ENCODE measurements around the gene GPR21.

Gene GPR21

GRCh38 chr9:123040801-123041200, 7.3 kb downstream of the GPR21 start:
- TF ChIP-seq CTCF (conservative IDR thresholded peaks at IDR 0.05; ENCODE audit: low read length) (no peak), EZH2phosphoT487 (IDR thresholded peaks at IDR 0.05; ENCODE audit: borderline replicate concordance) (no peak)
- no peak overlapping the region for H2AFZ ChIP-seq (ENCODE audit: low read length)
- no peaks in the 10 kb centered on the region for H3K27me3 ChIP-seq (ENCODE audit: insufficient read depth, low read length, poor library complexity, severe bottlenecking)
- no peaks in the 10 kb centered on the region for H4K20me1 ChIP-seq (ENCODE audit: insufficient read depth, low read length, poor library complexity, severe bottlenecking)
- no peaks in the 10 kb centered on the region for H3K9me3 ChIP-seq (ENCODE audit: insufficient read depth, low read depth, low read length)
- H3K4me1 ChIP-seq (ENCODE audit: insufficient read depth, low read length, poor library complexity, severe bottlenecking), result peaks cover 21% of the 10 kb centered on the region
- H3K9ac ChIP-seq (ENCODE audit: low read depth, low read length, poor library complexity, severe bottlenecking), result no peak overlapping the region
- no peaks in the 10 kb centered on the region for H3K79me2 ChIP-seq (ENCODE audit: insufficient read depth, low read length)
- no peak overlapping the region for H3K4me2 ChIP-seq (ENCODE audit: low read depth, low read length, poor library complexity, severe bottlenecking)
- H3K36me3 ChIP-seq (ENCODE audit: insufficient read depth, low read length), result peaks cover 7% of the 10 kb centered on the region; the same call in 1 of the 2 replicates
- H3K9me2 ChIP-seq (replicated peaks; ENCODE audit: low read depth, low read length), result no peaks in the 10 kb centered on the region
- H3F3A ChIP-seq (ENCODE audit: low read depth), result no peaks in the 10 kb centered on the region
- no peak overlapping the region for H3K4me3 ChIP-seq (ENCODE audit: low read length, poor library complexity, severe bottlenecking)

- Histone ChIP-seq H3K4me3 (ENCODE audit: low read length, poor library complexity, severe bottlenecking) (no peak overlapping the region), H3K4me2 (ENCODE audit: low read depth, low read length, poor library complexity, severe bottlenecking) (no peak overlapping the region), H3K36me3 (ENCODE audit: insufficient read depth, low read length) (peaks cover 7% of the 10 kb centered on the region; the same call in 1 of the 2 replicates), H3K27me3 (ENCODE audit: insufficient read depth, low read length, poor library complexity, severe bottlenecking) (no peaks in the 10 kb centered on the region), H3K4me1 (ENCODE audit: insufficient read depth, low read length, poor library complexity, severe bottlenecking) (peaks cover 21% of the 10 kb centered on the region), H3K9me2 (replicated peaks; ENCODE audit: low read depth, low read length) (no peaks in the 10 kb centered on the region), H3K9ac (ENCODE audit: low read depth, low read length, poor library complexity, severe bottlenecking) (no peak overlapping the region), H2AFZ (ENCODE audit: low read length) (no peak overlapping the region), H3K9me3 (ENCODE audit: insufficient read depth, low read depth, low read length) (no peaks in the 10 kb centered on the region), H3K79me2 (ENCODE audit: insufficient read depth, low read length) (no peaks in the 10 kb centered on the region), H4K20me1 (ENCODE audit: insufficient read depth, low read length, poor library complexity, severe bottlenecking) (no peaks in the 10 kb centered on the region), H3F3A (ENCODE audit: low read depth) (no peaks in the 10 kb centered on the region)
- TF ChIP-seq CTCF (conservative IDR thresholded peaks at IDR 0.05; ENCODE audit: low read length) (no peak), EZH2phosphoT487 (IDR thresholded peaks at IDR 0.05; ENCODE audit: borderline replicate concordance) (no peak)
These were observed 8.0 kb downstream of the GPR21 start for GRCh38 chr9:123041489-123041888.

GRCh38 chr9:123043081-123043939, 9.8 kb downstream of the GPR21 start:
- TF ChIP-seq CTCF (conservative IDR thresholded peaks at IDR 0.05; ENCODE audit: low read length) (no peak), EZH2phosphoT487 (IDR thresholded peaks at IDR 0.05; ENCODE audit: borderline replicate concordance) (no peak)
- no peak overlapping the region for H3K4me2 ChIP-seq (ENCODE audit: low read depth, low read length, poor library complexity, severe bottlenecking)
- H3F3A ChIP-seq (ENCODE audit: low read depth), result no peaks in the 10 kb centered on the region
- H3K4me3 ChIP-seq (ENCODE audit: low read length, poor library complexity, severe bottlenecking), result no peak overlapping the region
- H3K36me3 ChIP-seq (ENCODE audit: insufficient read depth, low read length), result peaks cover 7% of the 10 kb centered on the region; the same call in 1 of the 2 replicates
- peaks cover 12% of the 10 kb centered on the region for H3K4me1 ChIP-seq (ENCODE audit: insufficient read depth, low read length, poor library complexity, severe bottlenecking)
- no peaks in the 10 kb centered on the region for H3K27me3 ChIP-seq (ENCODE audit: insufficient read depth, low read length, poor library complexity, severe bottlenecking)
- H3K9me2 ChIP-seq (replicated peaks; ENCODE audit: low read depth, low read length), result no peaks in the 10 kb centered on the region
- no peak overlapping the region for H2AFZ ChIP-seq (ENCODE audit: low read length)
- H3K79me2 ChIP-seq (ENCODE audit: insufficient read depth, low read length), result no peaks in the 10 kb centered on the region
- H3K9me3 ChIP-seq (ENCODE audit: insufficient read depth, low read depth, low read length), result no peaks in the 10 kb centered on the region
- H3K9ac ChIP-seq (ENCODE audit: low read depth, low read length, poor library complexity, severe bottlenecking), result no peak overlapping the region
- no peaks in the 10 kb centered on the region for H4K20me1 ChIP-seq (ENCODE audit: insufficient read depth, low read length, poor library complexity, severe bottlenecking)

Measured in Loucy (cell line).